PC-9 (cell line): ENCODE measurements around the gene FTL. TPM values are rescaled to one million over a fixed set of nuclear protein-coding genes. Genes with fewer than 3 reads are reported as not detected.
"Not testable (repeated sequence)": the region's sequence is repeated elsewhere in the genome, so short reads cannot be mapped to it uniquely, and the experiment has no call there.

Experiments
- BruUV-seq: library from RNA; stranded (reverse); fragments of 400-500 nt; replicated peaks from 2 replicates; lab custom pipeline; 2021; lab: Mats Ljungman, UMichigan
- CTCF ChIA-PET: fragments of 300-600 bp; sonication (Branson Sonifier 250); formaldehyde crosslinking; loops from one replicate; lab custom pipeline; 2022; ENCODE audit warnings: antibody characterized with exemption; lab: Charles Lee
- POLR2A ChIA-PET: fragments of 300-600 bp; sonication (Branson Sonifier 250); formaldehyde crosslinking; loops from one replicate; lab custom pipeline; 2022; ENCODE audit warnings: antibody characterized with exemption; ENCODE audit not compliant: unreplicated experiment; lab: Charles Lee
- DNase-seq, 2 experiments: peaks; one replicate each; pipeline versions ENCODE4 v3.0.0 to v3.0.0-alpha.2; 2015 to 2022; ENCODE audit warnings: mixed read lengths in 1 of 2
- H2AFZ ChIP-seq: fragments of 200-600 bp; sonication (generic); 2 replicates; pipeline ENCODE4 v1.8.1; 2017; ENCODE audit warnings: antibody characterized with exemption
- H3F3A ChIP-seq: fragments of 200-600 bp; sonication (generic); 2 replicates; pipeline ENCODE4 v1.8.1; 2017; ENCODE audit warnings: antibody characterized with exemption, mild to moderate bottlenecking, low read depth; ENCODE audit not compliant: insufficient read depth
- H3K27ac ChIP-seq: fragments of 200-600 bp; sonication (generic); 2 replicates; pipeline ENCODE4 v1.6.1; 2016; ENCODE audit warnings: mixed run types
- H3K27me3 ChIP-seq: fragments of 200-600 bp; sonication (generic); 2 replicates; pipeline ENCODE4 v1.6.1; 2016; ENCODE audit warnings: low read depth, mixed run types; ENCODE audit not compliant: insufficient read depth
- H3K36me3 ChIP-seq: fragments of 200-600 bp; sonication (generic); 2 replicates; pipeline ENCODE4 v1.6.1; 2016; ENCODE audit warnings: low read depth, mixed run types
- H3K4me1 ChIP-seq: fragments of 200-600 bp; sonication (generic); replicated peaks from 2 replicates; pipeline ENCODE4 v1.6.1; 2016; ENCODE audit warnings: mixed run types; ENCODE audit not compliant: insufficient read depth
- H3K4me2 ChIP-seq: fragments of 200-600 bp; sonication (generic); 2 replicates; pipeline ENCODE4 v1.6.1; 2017; ENCODE audit warnings: mixed run types
- H3K4me3 ChIP-seq: fragments of 200-600 bp; sonication (generic); 2 replicates; pipeline ENCODE4 v1.6.1; 2016; ENCODE audit warnings: mixed run types
- H3K79me2 ChIP-seq: fragments of 200-600 bp; sonication (generic); 2 replicates; pipeline ENCODE4 v1.6.1; 2017; ENCODE audit warnings: low read depth, mixed run types
- H3K9me2 ChIP-seq: fragments of 200-600 bp; sonication (generic); 2 replicates; pipeline ENCODE4 v1.8.1; 2017; ENCODE audit warnings: mild to moderate bottlenecking; ENCODE audit not compliant: insufficient read depth
- H3K9me3 ChIP-seq: fragments of 200-600 bp; sonication (generic); 2 replicates; pipeline ENCODE4 v1.8.1; 2016; ENCODE audit warnings: low read depth; ENCODE audit not compliant: insufficient read depth
- H4K20me1 ChIP-seq: fragments of 200-600 bp; sonication (generic); 2 replicates; pipeline ENCODE4 v1.8.1; 2017; ENCODE audit not compliant: insufficient read depth
- EZH2 ChIP-seq: fragments of 200-600 bp; sonication (generic); IDR thresholded peaks from 2 replicates; pipeline ENCODE4 v1.8.0; 2017; ENCODE audit warnings: antibody characterized with exemption, low read depth
- intact Hi-C: fragments of 100-400 bp; cut with micrococcal nuclease; formaldehyde crosslinking; loops from one replicate; pipeline ENCODE4 v1.10.0; 2022; ENCODE audit not compliant: unreplicated experiment
- total RNA-seq: library from RNA; stranded (reverse); gene quantifications from 2 replicates; pipeline ENCODE4 v1.2.3, GENCODE V29; 2021
- TF ChIP-seq, protein P1 (sequence below): fragments of 200-600 bp; sonication (generic); conservative IDR thresholded peaks from 2 replicates; pipeline ENCODE4 v1.6.1; 2017; ENCODE audit warnings: mixed run types, antibody characterized with exemption, mild to moderate bottlenecking, moderate library complexity

The FTL gene
- total RNA-seq, 1 experiment from 2014 or later: 3,822 TPM

DNA sequence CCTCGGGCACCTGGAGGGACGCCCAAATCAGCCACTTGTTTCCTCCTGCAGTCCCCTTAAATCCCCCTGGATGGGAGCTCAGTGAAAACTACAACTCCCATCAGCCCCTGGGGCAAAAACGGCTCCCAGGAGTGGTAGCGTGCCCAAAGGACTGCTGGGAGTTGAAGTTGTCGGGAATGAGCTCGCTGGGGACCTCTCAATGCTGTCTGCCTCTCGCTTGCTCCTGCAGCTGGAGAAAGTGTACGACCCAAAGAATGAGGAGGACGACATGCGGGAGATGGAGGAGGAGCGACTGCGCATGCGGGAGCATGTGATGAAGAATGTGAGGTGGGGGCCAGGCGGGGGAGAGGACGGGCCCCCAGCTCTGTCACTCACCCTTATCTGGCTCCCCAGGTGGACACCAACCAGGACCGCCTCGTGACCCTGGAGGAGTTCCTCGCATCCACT lies 46.3 kb upstream of the FTL start:
- no peak overlapping the region for H3K27ac ChIP-seq
- no peak for DNase-seq
- TF ChIP-seq, protein P1, sequence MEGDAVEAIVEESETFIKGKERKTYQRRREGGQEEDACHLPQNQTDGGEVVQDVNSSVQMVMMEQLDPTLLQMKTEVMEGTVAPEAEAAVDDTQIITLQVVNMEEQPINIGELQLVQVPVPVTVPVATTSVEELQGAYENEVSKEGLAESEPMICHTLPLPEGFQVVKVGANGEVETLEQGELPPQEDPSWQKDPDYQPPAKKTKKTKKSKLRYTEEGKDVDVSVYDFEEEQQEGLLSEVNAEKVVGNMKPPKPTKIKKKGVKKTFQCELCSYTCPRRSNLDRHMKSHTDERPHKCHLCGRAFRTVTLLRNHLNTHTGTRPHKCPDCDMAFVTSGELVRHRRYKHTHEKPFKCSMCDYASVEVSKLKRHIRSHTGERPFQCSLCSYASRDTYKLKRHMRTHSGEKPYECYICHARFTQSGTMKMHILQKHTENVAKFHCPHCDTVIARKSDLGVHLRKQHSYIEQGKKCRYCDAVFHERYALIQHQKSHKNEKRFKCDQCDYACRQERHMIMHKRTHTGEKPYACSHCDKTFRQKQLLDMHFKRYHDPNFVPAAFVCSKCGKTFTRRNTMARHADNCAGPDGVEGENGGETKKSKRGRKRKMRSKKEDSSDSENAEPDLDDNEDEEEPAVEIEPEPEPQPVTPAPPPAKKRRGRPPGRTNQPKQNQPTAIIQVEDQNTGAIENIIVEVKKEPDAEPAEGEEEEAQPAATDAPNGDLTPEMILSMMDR: no peak
- no peak for TF ChIP-seq EZH2
- no peak overlapping the region for H3K4me2 ChIP-seq
- H3K9me2 ChIP-seq: no peaks in the 10 kb centered on the region
- intact Hi-C loops: no loop called here
- no peak overlapping the region for H2AFZ ChIP-seq
- no peaks in the 10 kb centered on the region for H4K20me1 ChIP-seq
- no peak overlapping the region for H3K4me3 ChIP-seq
- no TSS peak for BruUV-seq
- no peaks in the 10 kb centered on the region for H3K4me1 ChIP-seq
- POLR2A ChIA-PET: interaction anchor here (0.6 to 0.7 kb wide), 3 partner anchors 45 to 472 kb away, joined by 3 to 4 read pairs (median 3); no protein-coding TSS in a partner anchor
- no peaks in the 10 kb centered on the region for H3K27me3 ChIP-seq
- H3F3A ChIP-seq: peaks cover 3% of the 10 kb centered on the region; the same call in 1 of the 2 replicates
- no peaks in the 10 kb centered on the region for H3K9me3 ChIP-seq
- CTCF ChIA-PET: interaction anchor here (0.5 to 0.6 kb wide), 2 partner anchors 19 to 45 kb away, joined by 3 to 4 read pairs; partner anchors contain the start of gene NUCB1
- peaks cover 6% of the 10 kb centered on the region; the same call in 1 of the 2 replicates for H3K36me3 ChIP-seq
- H3K79me2 ChIP-seq: no peaks in the 10 kb centered on the region

DNA sequence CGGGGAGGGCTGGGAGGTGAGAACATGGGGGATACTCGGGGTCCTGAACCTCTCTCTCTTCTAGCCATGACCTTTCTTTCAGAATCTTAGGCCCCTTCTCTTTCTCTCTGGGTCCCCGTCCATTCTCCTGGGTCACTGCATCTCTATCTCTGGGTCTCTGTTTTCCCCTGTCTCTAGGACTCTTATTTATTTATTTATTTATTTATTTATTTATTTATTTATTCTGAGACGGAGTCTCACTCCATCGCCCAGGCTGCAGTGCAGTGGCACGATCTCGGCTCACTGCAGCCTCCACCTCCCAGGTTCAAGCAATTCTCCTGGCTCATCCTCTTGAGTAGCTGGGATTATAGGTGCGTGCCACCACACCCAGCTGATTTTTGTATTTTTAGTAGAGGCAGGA lies 45.8 kb upstream of the FTL start:
- CTCF ChIA-PET, H4K20me1 ChIP-seq, DNase-seq, H3K4me3 ChIP-seq, H2AFZ ChIP-seq, H3K4me1 ChIP-seq, H3K79me2 ChIP-seq, BruUV-seq, H3K27ac ChIP-seq, intact Hi-C loops, H3F3A ChIP-seq, H3K36me3 ChIP-seq, H3K9me3 ChIP-seq, H3K4me2 ChIP-seq, H3K9me2 ChIP-seq, H3K27me3 ChIP-seq: not testable (repeated sequence)
- POLR2A ChIA-PET: interaction anchor here (0.6 kb wide), 1 partner anchor 100 kb away, joined by 3 read pairs; no protein-coding TSS in a partner anchor

DNA sequence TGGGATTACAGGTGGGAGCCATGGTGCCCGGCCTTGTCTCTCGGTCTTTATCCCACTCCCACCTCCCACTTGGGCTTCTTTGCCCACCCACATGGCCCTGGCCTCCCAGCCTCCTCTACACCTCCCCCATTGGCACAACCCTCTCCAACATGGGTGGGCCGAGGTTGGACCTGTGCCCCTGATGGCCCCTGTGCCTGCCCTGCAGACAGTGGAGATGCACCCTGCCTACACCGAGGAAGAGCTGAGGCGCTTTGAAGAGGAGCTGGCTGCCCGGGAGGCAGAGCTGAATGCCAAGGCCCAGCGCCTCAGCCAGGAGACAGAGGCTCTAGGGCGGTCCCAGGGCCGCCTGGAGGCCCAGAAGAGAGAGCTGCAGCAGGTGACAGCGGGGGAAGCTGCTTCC lies 44.2 kb upstream of the FTL start:
- DNase-seq: no peak
- no peaks in the 10 kb centered on the region for H4K20me1 ChIP-seq
- no peaks in the 10 kb centered on the region for H3K9me2 ChIP-seq
- H3K27me3 ChIP-seq: no peaks in the 10 kb centered on the region
- H3K27ac ChIP-seq: no peak overlapping the region
- H3K4me3 ChIP-seq: no peak overlapping the region
- no peak overlapping the region for H2AFZ ChIP-seq
- peaks cover 3% of the 10 kb centered on the region; the same call in 1 of the 2 replicates for H3K36me3 ChIP-seq
- ChIA-PET POLR2A (no interaction called here), CTCF (no interaction called here)
- H3K4me1 ChIP-seq: no peaks in the 10 kb centered on the region
- no peaks in the 10 kb centered on the region for H3K79me2 ChIP-seq
- no peak for TF ChIP-seq EZH2
- TF ChIP-seq, protein P1: no peak
- peaks cover 13% of the 10 kb centered on the region; the same call in 1 of the 2 replicates for H3F3A ChIP-seq
- H3K4me2 ChIP-seq: no peak overlapping the region
- BruUV-seq: no TSS peak
- intact Hi-C loops: no loop called here
- H3K9me3 ChIP-seq: no peaks in the 10 kb centered on the region
